HL-60 (cell line): ENCODE results near the gene CHRDL2.

Experiments
- CTCF ChIP-seq: IDR thresholded peaks from one replicate; pipeline ENCODE4 v1.5.1; 2011; ENCODE audit warnings: low read length, control low read depth, inconsistent platforms; ENCODE audit not compliant: insufficient read depth
- GABPA ChIP-seq: IDR thresholded peaks from 2 replicates; pipeline ENCODE4 v1.6.1; 2012; ENCODE audit warnings: low read depth
- POLR2AphosphoS5 ChIP-seq: IDR thresholded peaks from 2 replicates; pipeline ENCODE4 v1.6.1; 2012; ENCODE audit warnings: low read depth
- SPI1 ChIP-seq: IDR thresholded peaks from 2 replicates; pipeline ENCODE4 v1.6.1; 2012; ENCODE audit warnings: low read depth, mild to moderate bottlenecking, borderline replicate concordance

- no peak for TF ChIP-seq CTCF
- no peak for TF ChIP-seq SPI1
- TF ChIP-seq POLR2AphosphoS5, result no peak
- TF ChIP-seq GABPA, result no peak
Measured at GRCh38 chr11:74680035-74680671, 51.1 kb downstream of the CHRDL2 start.
